ENCODE measurements around the gene CAV2. TPM values are rescaled to one million over a fixed set of nuclear protein-coding genes. Genes with fewer than 3 reads are reported as not detected.

CAV2 gene
- total RNA-seq, 1 donor from 2014 or later: 28.4 TPM

DNA sequence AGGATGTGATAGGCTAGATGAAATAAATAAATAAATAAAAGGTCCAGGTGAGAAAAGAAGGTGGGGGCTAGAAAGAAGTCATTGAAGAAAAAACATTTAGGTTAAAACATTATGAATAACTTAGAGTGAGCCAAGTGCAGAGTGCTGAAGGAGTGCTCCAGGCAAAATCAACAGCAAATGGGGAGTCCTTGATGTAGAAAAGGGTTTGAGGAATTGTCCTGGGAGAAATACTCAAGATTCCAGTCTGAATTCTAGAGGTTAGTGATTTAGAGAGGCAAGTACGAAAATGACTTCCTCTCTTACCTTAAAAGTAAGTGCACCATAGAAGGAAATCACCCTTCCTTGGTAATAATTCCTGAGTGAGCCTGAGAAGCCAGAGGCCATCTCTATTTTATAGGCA is 44.9 kb downstream of the CAV2 start:
- DNase-seq (ENCODE audit: low spot score) (no peak), ATAC-seq (no peak)

DNA sequence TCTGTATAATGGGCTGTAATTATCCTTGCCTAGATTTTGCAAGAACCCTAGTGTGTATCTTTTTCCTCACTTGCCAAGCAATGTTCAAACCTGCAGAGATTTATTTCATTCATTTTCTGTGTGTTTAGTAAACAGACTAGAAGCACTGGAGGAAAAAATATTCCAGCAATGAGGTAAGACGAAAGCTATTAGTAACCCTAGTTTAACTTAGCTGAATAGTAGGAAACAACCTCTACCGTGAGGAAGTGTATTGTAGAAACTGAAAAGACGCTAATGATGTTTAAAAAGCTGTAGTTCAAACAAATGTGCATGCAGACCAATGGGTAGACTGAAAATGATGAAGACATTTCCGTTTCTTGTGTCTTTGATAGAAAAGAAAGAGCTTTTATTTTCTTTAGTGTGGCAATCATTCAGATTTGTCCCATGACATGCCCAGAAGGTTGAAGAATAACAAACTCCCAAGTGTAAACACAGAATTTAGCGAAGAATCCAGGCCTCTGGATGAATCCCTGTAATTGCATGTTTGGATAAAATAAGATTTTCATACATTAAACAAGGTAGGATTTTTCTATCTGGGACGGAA is 46.0 kb downstream of the CAV2 start:
- DNase-seq (ENCODE audit: low spot score) (no peak), ATAC-seq (no peak)

GRCh38 chr7:116546054-116546453 is 46.5 kb downstream of the CAV2 start:
- DNase-seq (ENCODE audit: low spot score) (no peak), ATAC-seq (no peak)

- DNase-seq (ENCODE audit: low spot score) (no peak), ATAC-seq (no peak)
These were observed 47.4 kb downstream of the CAV2 start for GRCh38 chr7:116546916-116547315.

DNA sequence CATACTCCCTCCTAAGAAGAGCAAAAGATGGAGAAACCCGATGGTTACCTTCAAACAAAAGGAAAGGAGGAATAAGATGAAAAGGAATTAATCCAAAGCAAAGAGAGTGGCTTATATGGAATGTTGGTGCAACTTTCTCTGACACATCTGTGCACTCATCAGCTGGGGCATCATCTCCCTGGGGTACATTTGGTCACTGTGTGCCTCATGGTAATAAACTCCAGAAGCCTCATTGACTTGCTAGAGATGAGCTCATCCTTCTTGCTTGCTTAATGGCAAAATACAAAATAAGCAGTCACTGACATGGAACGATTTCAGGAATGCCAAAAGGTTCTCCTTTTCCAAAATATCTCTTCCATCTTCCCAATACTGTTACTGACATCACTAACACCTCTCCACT is 47.8 kb downstream of the CAV2 start:
- no peak for ATAC-seq

DNA sequence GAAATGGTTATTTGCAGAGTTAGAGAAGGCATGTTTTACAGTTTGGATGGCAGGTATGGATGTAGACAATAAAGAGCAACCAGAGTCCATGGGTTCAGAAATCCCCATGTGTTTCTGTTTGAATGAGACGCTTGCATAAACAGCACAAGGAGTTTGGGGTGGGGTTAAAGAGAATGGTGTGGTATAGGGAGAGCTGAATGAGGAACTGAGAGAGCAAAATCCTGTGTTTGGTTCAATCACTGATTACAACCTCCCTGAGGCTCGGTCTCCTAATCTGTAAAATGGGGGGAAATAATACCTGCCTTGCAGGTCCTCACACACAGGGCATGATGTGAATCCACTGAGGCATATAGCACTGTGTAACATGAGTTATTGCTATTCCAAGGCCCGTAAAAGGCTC is 49.0 kb downstream of the CAV2 start:
- ATAC-seq: no peak
- no peak for DNase-seq (ENCODE audit: low spot score)

More for the DNA sequence above, 47.8 kb downstream of the CAV2 start:
- no peak for DNase-seq (ENCODE audit: low spot score)

DNA sequence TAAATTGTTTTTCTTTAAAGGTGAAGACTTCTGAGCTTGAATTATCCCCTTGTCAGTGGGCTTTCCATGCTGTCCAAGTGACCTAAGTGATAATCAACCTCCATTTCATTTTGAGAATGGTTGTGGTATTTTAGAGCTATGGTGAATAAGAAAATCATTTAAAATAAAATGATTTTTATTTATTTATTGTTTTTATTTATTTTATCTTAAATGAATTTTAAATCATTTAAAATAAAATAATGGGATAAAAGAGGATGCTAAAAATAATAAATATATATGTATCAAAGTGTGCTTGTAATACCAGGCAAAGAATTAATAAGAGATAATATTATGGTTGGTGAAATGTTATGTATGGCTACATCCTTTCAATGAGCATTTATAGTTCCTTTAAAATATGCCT is 49.8 kb downstream of the CAV2 start:
- DNase-seq (ENCODE audit: low spot score): no peak
- no peak for ATAC-seq

- DNase-seq (ENCODE audit: low spot score): no peak
These were observed 52.2 kb downstream of the CAV2 start for GRCh38 chr7:116551692-116552091.

DNA sequence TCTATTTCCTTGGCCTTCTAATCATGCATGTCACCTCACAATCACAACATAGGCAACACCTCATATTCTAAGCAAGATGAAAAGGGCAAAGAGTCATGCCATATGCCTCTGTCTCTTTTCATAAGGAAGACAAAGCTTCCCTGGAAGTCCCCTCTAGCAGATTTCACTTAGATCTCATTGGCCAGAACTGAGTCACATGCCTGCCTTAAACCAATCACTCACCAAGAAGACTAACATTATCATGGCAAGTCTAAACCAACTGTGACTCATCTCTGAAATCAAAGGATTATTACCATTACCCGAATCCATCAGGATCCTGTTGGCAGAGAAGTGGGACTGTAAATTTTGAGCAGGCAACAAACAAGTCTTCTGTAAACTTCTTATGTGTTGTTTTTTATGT is 53.1 kb downstream of the CAV2 start:
- ATAC-seq: no peak
- DNase-seq (ENCODE audit: low spot score): no peak

More at GRCh38 chr7:116551692-116552091, 52.2 kb downstream of the CAV2 start:
- no peak for ATAC-seq

- DNase-seq (ENCODE audit: low spot score) (no peak), ATAC-seq (no peak)
These were observed 53.8 kb downstream of the CAV2 start for GRCh38 chr7:116553168-116553964.

DNA sequence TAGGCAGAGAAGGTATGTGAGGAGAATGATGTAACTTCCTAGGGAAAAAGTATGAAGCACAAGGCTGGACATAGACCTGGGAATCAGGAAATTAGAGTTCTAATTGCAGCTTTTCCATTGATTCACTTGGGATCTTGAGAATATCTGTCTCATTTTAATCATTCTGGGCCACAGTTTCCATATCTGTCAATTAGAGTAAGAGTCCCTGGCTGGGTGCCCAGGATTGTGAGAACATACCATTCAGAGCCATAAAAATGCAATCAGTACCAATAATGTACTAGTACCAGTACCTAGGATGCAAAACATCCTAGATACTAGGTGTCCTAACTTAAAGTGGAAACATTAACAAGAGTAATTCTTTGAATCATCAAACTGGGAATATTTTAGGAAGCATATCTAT is 54.9 kb downstream of the CAV2 start:
- ATAC-seq (no peak), DNase-seq (ENCODE audit: low spot score) (no peak)

- DNase-seq (ENCODE audit: low spot score): no peak
- ATAC-seq: no peak
These were observed 55.4 kb downstream of the CAV2 start for GRCh38 chr7:116554911-116555310.

- ATAC-seq (no peak), DNase-seq (ENCODE audit: low spot score) (no peak)
These were observed 57.6 kb downstream of the CAV2 start for GRCh38 chr7:116557066-116557585.

- no peak for DNase-seq (ENCODE audit: low spot score)
- ATAC-seq: no peak
These were observed 58.4 kb downstream of the CAV2 start for GRCh38 chr7:116557901-116558300.

Other genes with a start within 250 kb of the CAV2 start
- 9.3 TPM for gene CAV1, start 25.3 kb downstream of the CAV2 start, total RNA-seq
- 32.2 TPM for gene MET, start 172.5 kb downstream of the CAV2 start, total RNA-seq